Testis (tissue), 3 donors: ENCODE data around the gene PRKN. TPM values are rescaled to one million over a fixed set of nuclear protein-coding genes. Genes with fewer than 3 reads are reported as not detected.
A peak's percentile ranks its signal among the peaks of the same experiment; 100 is the strongest.
"Not testable (repeated sequence)": the region's sequence is repeated elsewhere in the genome, so short reads cannot be mapped to it uniquely, and the experiment has no call there.

ENCODE experiments used
- DNase-seq: peaks from one replicate; pipeline ENCODE4 v3.0.0-alpha.2; 2019
- H3K27ac ChIP-seq, 2 donors: fragments of 200-600 bp; sonication (generic); one replicate each; pipeline ENCODE4 v1.5.1; 2019
- H3K27me3 ChIP-seq: fragments of 200-600 bp; sonication (generic); one replicate; pipeline ENCODE4 v1.5.1; 2019
- H3K36me3 ChIP-seq: fragments of 200-600 bp; sonication (generic); one replicate; pipeline ENCODE4 v1.5.1; 2017; ENCODE audit warnings: low read depth; ENCODE audit errors: missing control alignments
- H3K4me1 ChIP-seq: fragments of 200-600 bp; sonication (generic); one replicate; pipeline ENCODE4 v1.5.1; 2019
- H3K4me3 ChIP-seq, 2 donors: fragments of 200-600 bp; sonication (generic); one replicate each; pipeline ENCODE4 v1.5.1; 2017 to 2019
- H3K9me3 ChIP-seq: fragments of 200-600 bp; sonication (generic); one replicate; pipeline ENCODE4 v1.5.1; 2017
- CTCF ChIP-seq, 3 experiments: fragments of 450-650 bp in 2 of 3; fragments of 200-600 bp in 1 of 3; sonication (generic) in 1 of 3; IDR thresholded peaks; one replicate each; pipeline ENCODE4 v1.5.1; 2016 to 2019; ENCODE audit warnings: antibody characterized with exemption in 3 of 3, mild to moderate bottlenecking in 2 of 3, moderate library complexity in 1 of 3
- POLR2A ChIP-seq: fragments of 450-650 bp; IDR thresholded peaks from one replicate; pipeline ENCODE4 v1.6.1; 2017; ENCODE audit warnings: antibody characterized with exemption, mild to moderate bottlenecking, moderate library complexity
- WGBS, 2 donors: methylation state at CpG; one replicate each; pipeline ENCODE4 v1.1.5; 2018; 5-methylcytosine and 5-hydroxymethylcytosine counted together
- intact Hi-C: fragments of 100-400 bp; cut with DNase I; formaldehyde crosslinking; loops from one replicate; pipeline ENCODE4 v1.15.1; 2023; ENCODE audit warnings: low total_unique reads
- polyA plus RNA-seq: library from polyadenylated mRNA; stranded (reverse); fragments of 350-450 nt; fragmentation: Illumina TruSeq; extraction: RNeasy Lipid Tissue Mini Kit (QIAGEN cat#74804); gene quantifications from one replicate; pipeline ENCODE4 v1.2.3, GENCODE V29; 2014; ENCODE audit warnings: low read depth, low replicate concordance; ENCODE audit not compliant: insufficient read depth
- total RNA-seq, 2 donors: library from RNA; depleted of rRNA; stranded (reverse); fragments of >200 nt; gene quantifications; one replicate each; pipeline ENCODE4 v1.2.3, GENCODE V29; 2016

The PRKN gene
- total and polyA plus RNA-seq, 3 donors from 2014 or later = 19.1 to 34.5 (median 28.8) TPM

- 23 to 32% methylated on average over 4 of the region's 4 CpGs for WGBS, 2 donors
- no peaks in the 10 kb centered on the region for H3K9me3 ChIP-seq
- no peak overlapping the region for H3K4me3 ChIP-seq
- H3K27ac ChIP-seq = no peak overlapping the region
- TF ChIP-seq CTCF (IDR thresholded peaks at IDR 0.05) (no peak), POLR2A (no peak)
- H3K4me1 ChIP-seq = no peaks in the 10 kb centered on the region
- intact Hi-C loops = no loop called here
- H3K36me3 ChIP-seq = no peaks in the 10 kb centered on the region
- no peaks in the 10 kb centered on the region for H3K27me3 ChIP-seq
- no peak for DNase-seq
Observed at GRCh38 chr6:161507375-161507774, 1220.2 kb downstream of the PRKN start.

DNA sequence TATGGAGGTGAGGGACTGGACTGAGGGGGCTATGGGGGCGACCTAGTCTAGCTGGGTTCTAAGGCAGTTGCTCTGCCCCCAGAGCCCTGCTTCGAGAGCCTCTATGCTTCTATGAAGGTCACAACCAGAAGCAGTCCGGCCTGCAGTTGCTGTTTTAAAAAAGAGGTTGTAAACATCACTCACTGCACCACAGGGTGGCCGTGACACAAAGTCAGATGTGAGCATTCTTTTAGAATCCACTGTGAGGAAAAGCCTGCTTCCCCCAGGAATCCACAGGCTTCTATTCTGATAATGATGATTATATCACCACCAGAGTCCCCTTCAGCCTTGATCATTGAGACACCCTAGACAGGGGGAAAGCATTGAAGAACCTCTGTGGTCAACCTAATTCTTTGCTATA, 1224.0 kb downstream of the PRKN start:
- TF ChIP-seq POLR2A (no peak), CTCF (IDR thresholded peaks at IDR 0.05) (no peak)

GRCh38 chr6:161498881-161499280, 1228.7 kb downstream of the PRKN start:
- intact Hi-C loops = no loop called here
- no peak overlapping the region for H3K27ac ChIP-seq
- no peaks in the 10 kb centered on the region for H3K36me3 ChIP-seq
- no peak for DNase-seq
- H3K9me3 ChIP-seq = no peaks in the 10 kb centered on the region
- H3K27me3 ChIP-seq = no peaks in the 10 kb centered on the region
- no peak for TF ChIP-seq CTCF (IDR thresholded peaks at IDR 0.05)
- no peak for TF ChIP-seq POLR2A
- H3K4me3 ChIP-seq = no peak overlapping the region
- WGBS, 2 donors = 89 to 90% methylated on average over 4 of the region's 4 CpGs
- H3K4me1 ChIP-seq = no peaks in the 10 kb centered on the region

More for the DNA sequence above, 1224.0 kb downstream of the PRKN start:
- 82 to 86% methylated on average over 4 of the region's 4 CpGs for WGBS, 2 donors
- H3K27ac ChIP-seq = no peak overlapping the region
- no peak for DNase-seq
- no peaks in the 10 kb centered on the region for H3K36me3 ChIP-seq
- H3K4me1 ChIP-seq = no peaks in the 10 kb centered on the region
- no peaks in the 10 kb centered on the region for H3K9me3 ChIP-seq
- no peaks in the 10 kb centered on the region for H3K27me3 ChIP-seq
- H3K4me3 ChIP-seq = no peak overlapping the region
- intact Hi-C loops = no loop called here

- Histone ChIP-seq H3K27me3 (no peaks in the 10 kb centered on the region), H3K4me1 (no peaks in the 10 kb centered on the region), H3K27ac (no peak overlapping the region), H3K36me3 (no peaks in the 10 kb centered on the region), H3K9me3 (no peaks in the 10 kb centered on the region), H3K4me3 (no peak overlapping the region)
- intact Hi-C loops = no loop called here
- peak; percentile 23 for DNase-seq
- TF ChIP-seq CTCF (IDR thresholded peaks at IDR 0.05) = no peak
- TF ChIP-seq POLR2A = no peak
- WGBS, 2 donors = 63 to 73% methylated on average over 7 of the region's 7 CpGs
Observed at GRCh38 chr6:161498359-161498758, 1229.2 kb downstream of the PRKN start.

DNA sequence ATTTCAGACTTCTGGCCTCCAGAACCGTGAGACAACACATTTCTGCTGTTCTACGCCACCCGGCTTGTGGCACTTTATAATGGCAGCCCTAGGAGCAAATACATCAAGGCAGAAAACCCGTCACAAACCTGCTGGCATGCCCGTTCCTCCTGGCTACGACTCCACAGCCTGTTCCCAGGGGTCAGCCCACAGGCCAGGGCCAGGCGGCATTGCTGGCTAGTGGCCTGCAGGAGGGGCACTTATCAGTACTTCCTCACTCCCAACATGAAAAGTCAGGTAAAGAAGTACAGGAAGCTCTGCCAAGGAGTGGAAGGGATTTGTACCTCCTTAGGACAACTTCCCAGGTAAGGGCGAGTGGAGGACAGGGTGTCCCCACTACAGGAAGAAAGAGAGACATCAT, 1230.6 kb downstream of the PRKN start:
- DNase-seq = no peak
- intact Hi-C loops = no loop called here
- WGBS, 2 donors = 90 to 93% methylated on average over 8 of the region's 8 CpGs

DNA sequence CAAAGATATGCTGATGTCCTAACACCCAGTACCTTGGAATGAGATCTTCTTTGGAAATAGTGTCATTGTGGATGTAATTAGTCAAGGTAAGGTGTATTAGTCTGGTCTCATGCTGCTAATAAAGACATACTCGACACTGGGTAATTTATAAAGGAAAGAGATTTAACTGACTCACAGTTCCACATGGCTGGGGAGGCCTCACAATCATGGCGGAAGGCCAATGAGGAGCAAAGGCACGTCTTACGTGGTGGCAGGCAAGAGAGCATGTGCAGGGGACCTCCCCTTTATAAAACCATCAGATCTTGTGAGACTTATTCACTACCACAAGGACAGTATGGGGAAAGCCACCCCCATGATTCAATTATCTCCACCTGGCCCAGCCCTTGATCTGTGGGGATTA, 1231.3 kb downstream of the PRKN start:
- WGBS, 2 donors = 92 to 96% methylated on average over 4 of the region's 4 CpGs
- intact Hi-C loops, DNase-seq, H3K4me3 ChIP-seq, H3K4me1 ChIP-seq, H3K36me3 ChIP-seq, H3K27ac ChIP-seq, H3K9me3 ChIP-seq, H3K27me3 ChIP-seq: not testable (repeated sequence)

More for the DNA sequence above, 1230.6 kb downstream of the PRKN start:
- H3K27ac ChIP-seq = no peak overlapping the region
- no peaks in the 10 kb centered on the region for H3K4me1 ChIP-seq
- no peaks in the 10 kb centered on the region for H3K36me3 ChIP-seq
- H3K9me3 ChIP-seq = no peaks in the 10 kb centered on the region
- H3K27me3 ChIP-seq = no peaks in the 10 kb centered on the region
- TF ChIP-seq CTCF (IDR thresholded peaks at IDR 0.05) = no peak
- TF ChIP-seq POLR2A = no peak
- H3K4me3 ChIP-seq = no peak overlapping the region
